K562 (cell line): ENCODE results near the gene DNAJA1. TPM values are rescaled to one million over a fixed set of nuclear protein-coding genes. Genes with fewer than 3 reads are reported as not detected.

Experiments
- C11orf30 ChIP-seq: fragments of 450-650 bp; IDR thresholded peaks from 2 replicates; pipeline ENCODE4 v1.6.1; 2016; ENCODE audit warnings: low read depth, mild to moderate bottlenecking
- GABPA ChIP-seq: fragments of 200-800 bp; sonication (Bioruptor generic); conservative IDR thresholded peaks from 2 replicates; pipeline ENCODE4 v1.6.1; 2016; ENCODE audit warnings: low read depth, missing genetic modification characterization, missing compliant biosample characterization
- JUNB ChIP-seq: fragments of 450-650 bp; formaldehyde crosslinking; conservative IDR thresholded peaks from 2 replicates; pipeline ENCODE4 v1.4.0; 2020; ENCODE audit warnings: mild to moderate bottlenecking
- MBD2 ChIP-seq: sonication (generic); IDR thresholded peaks from 2 replicates; pipeline ENCODE4 v1.6.1; 2016; ENCODE audit warnings: low read depth, borderline replicate concordance
- MTA1 ChIP-seq: fragments of 450-650 bp; IDR thresholded peaks from 2 replicates; pipeline ENCODE4 v1.6.1; 2017; ENCODE audit warnings: borderline replicate concordance
- NR1H2 ChIP-seq: sonication (generic); formaldehyde crosslinking; IDR thresholded peaks from 2 replicates; pipeline ENCODE4 v1.4.0; 2020; ENCODE audit warnings: mild to moderate bottlenecking, missing genetic modification reagents
- PRMT5 ChIP-seq: sonication (generic); formaldehyde crosslinking; IDR thresholded peaks from 2 replicates; pipeline ENCODE4 v1.5.0; 2020; ENCODE audit warnings: missing genetic modification reagents
- RNF2 ChIP-seq: sonication (generic); IDR thresholded peaks from 2 replicates; pipeline ENCODE4 v1.6.1; 2016
- SETDB1 ChIP-seq: IDR thresholded peaks from one replicate; pipeline ENCODE4 v1.6.1; 2012; ENCODE audit warnings: low read length, control low read depth, inconsistent platforms
- TOE1 ChIP-seq, 2 experiments: fragments of 450-650 bp in 1 of 2; sonication (generic) in 1 of 2; formaldehyde crosslinking in 1 of 2; IDR thresholded peaks; 2 replicates each; pipeline versions ENCODE4 v1.7.1 to v1.8.0; 2016 to 2022; ENCODE audit warnings: borderline replicate concordance in 2 of 2, mild to moderate bottlenecking in 2 of 2, antibody characterized with exemption in 1 of 2, inconsistent platforms in 1 of 2, low read depth in 1 of 2, missing genetic modification reagents in 1 of 2, moderate library complexity in 1 of 2
- XRCC5 ChIP-seq: fragments of 200-400 bp; formaldehyde crosslinking; IDR thresholded peaks from 2 replicates; pipeline ENCODE4 v1.6.1; 2017; ENCODE audit warnings: low read depth, mild to moderate bottlenecking, low read length
- ZC3H8 ChIP-seq: fragments of 450-650 bp; IDR thresholded peaks from 2 replicates; pipeline ENCODE4 v1.6.1; 2017
- ZKSCAN3 ChIP-seq: fragments of 250-450 bp; sonication (Bioruptor Pico); IDR thresholded peaks from 2 replicates; pipeline ENCODE4 v1.4.0; 2020
- ZKSCAN8 ChIP-seq: fragments of 200-800 bp; sonication (Bioruptor generic); IDR thresholded peaks from 2 replicates; pipeline ENCODE4 v1.6.1; 2016; ENCODE audit warnings: missing genetic modification characterization, missing compliant biosample characterization
- ZNF140 ChIP-seq: fragments of 250-450 bp; sonication (Bioruptor Pico); IDR thresholded peaks from 2 replicates; pipeline ENCODE4 v1.8.0; 2021; ENCODE audit warnings: moderate library complexity, mild to moderate bottlenecking, inconsistent platforms
- ZNF3 ChIP-seq: fragments of 250-450 bp; sonication (Bioruptor Pico); IDR thresholded peaks from 2 replicates; pipeline ENCODE4 v1.5.0; 2021; ENCODE audit warnings: mild to moderate bottlenecking, moderate library complexity
- polyA plus RNA-seq, 8 experiments: library from polyadenylated mRNA; depleted of rRNA in 4 of 8; stranded (reverse) in 5 of 8; unstranded in 3 of 8; fragments of >200 nt; fragmentation: Nextera tagmentation in 2 of 8; fragmentation: Illumina TruSeq in 1 of 8; extraction: Ambion mirVana in 2 of 8; extraction: Trizol in 1 of 8; gene quantifications; 2 replicates each; pipeline versions ENCODE4 v1.2.1 to v1.2.3, GENCODE V29; 2011 to 2014; ENCODE audit warnings: inconsistent platforms in 1 of 8, missing spikeins in 1 of 8
- total RNA-seq, 7 experiments: library from RNA; depleted of rRNA in 6 of 7; stranded (reverse); fragments of >200 nt in 6 of 7; fragmentation: Illumina TruSeq in 2 of 7; extraction: Trizol in 2 of 7; gene quantifications; 2 replicates each; pipeline versions ENCODE4 v1.2.1 to v1.2.3, GENCODE V29; 2011 to 2021; ENCODE audit warnings: low replicate concordance in 1 of 7
- TF ChIP-seq, protein P1 (sequence below): fragments of 450-650 bp; IDR thresholded peaks from 2 replicates; pipeline ENCODE4 v1.6.1; 2016; ENCODE audit warnings: antibody characterized with exemption
- TF ChIP-seq, protein P2 (sequence below): fragments of 250-450 bp; sonication (Bioruptor Pico); IDR thresholded peaks from 2 replicates; pipeline ENCODE4 v1.5.0; 2021; ENCODE audit warnings: mild to moderate bottlenecking, moderate library complexity

DNAJA1 gene
- total and polyA plus RNA-seq, 9 of the 15 experiments (the other 6 are each of a cell fraction or from before 2014, with no cell fraction given) = 109 to 359 (median 175) TPM

DNA sequence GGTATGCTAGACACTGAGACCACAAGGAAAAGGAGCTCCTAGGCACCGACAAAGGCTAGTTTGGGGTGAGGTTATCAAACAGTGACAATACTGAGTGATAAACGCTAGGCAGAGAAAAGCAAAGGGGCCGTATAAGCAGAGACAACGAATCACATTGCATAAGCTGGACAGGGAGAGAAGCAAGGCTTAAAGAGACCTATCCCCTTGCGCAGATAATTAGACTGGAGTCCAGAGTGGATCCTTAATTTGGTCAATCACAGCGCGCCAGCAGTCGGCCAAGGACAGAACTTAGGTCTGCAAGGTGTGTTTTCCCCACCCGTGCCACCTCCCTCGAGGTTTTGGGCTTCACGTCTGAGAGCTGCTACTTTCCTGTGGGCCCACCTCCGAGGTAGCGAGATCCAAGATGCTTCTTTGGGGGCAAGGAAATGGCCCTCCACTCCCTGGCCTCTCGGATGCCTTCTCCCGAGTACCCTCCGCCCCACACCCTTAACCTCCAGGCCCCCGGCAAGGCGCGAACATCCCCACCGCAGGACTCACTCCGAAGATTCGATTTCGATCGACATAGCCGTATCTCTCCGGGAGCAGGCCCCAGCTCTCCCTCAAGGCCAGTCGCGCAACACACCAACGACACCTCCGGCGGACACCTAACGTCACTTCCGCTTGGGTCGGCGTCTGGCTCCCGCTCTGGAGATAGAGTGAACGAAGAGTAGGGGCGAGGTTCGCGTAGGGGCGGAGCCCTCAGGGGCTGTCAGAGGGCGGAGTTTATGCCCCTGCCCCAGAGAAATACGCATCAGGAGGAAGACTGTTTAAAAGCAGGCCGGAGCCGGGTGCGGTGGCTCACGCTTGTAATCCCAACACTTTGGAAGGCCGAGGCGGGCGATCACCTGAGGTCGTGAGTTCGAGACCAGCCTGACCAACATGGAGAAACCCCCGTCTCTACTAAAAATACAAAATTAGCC lies 51.3 kb downstream of the DNAJA1 start, which contains the start of gene SMU1 (continued):
- TF ChIP-seq MTA1 = peak; percentile 98
- TF ChIP-seq GABPA (tag) = peak; percentile 96
- no peak for TF ChIP-seq JUNB
- TF ChIP-seq ZKSCAN3 (CRISPR knock-in tag) = no peak
- peak; percentile 99 for TF ChIP-seq C11orf30
- TF ChIP-seq ZNF3 (CRISPR knock-in tag) = no peak
- no peak for TF ChIP-seq PRMT5
- TF ChIP-seq RNF2 = peak; percentile 59; the same call in 1 of the 2 replicates
- TF ChIP-seq, protein P1, sequence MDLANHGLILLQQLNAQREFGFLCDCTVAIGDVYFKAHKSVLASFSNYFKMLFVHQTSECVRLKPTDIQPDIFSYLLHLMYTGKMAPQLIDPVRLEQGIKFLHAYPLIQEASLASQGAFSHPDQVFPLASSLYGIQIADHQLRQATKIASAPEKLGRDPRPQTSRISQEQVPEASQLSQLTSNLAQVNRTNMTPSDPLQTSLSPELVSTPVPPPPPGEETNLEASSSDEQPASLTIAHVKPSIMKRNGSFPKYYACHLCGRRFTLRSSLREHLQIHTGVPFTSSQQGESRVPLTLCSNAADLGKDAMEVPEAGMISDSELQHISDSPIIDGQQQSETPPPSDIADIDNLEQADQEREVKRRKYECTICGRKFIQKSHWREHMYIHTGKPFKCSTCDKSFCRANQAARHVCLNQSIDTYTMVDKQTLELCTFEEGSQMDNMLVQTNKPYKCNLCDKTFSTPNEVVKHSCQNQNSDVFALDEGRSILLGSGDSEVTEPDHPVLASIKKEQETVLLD = no peak
- no peak for TF ChIP-seq ZC3H8
- TF ChIP-seq ZNF140 (CRISPR knock-in tag) = no peak
- no peak for TF ChIP-seq ZKSCAN8 (CRISPR knock-in tag)
- no peak for TF ChIP-seq XRCC5
- TF ChIP-seq MBD2 = 0 out of 2 replicates have a peak, but pooled peaks have one; percentile 15
- TF ChIP-seq, protein P2, sequence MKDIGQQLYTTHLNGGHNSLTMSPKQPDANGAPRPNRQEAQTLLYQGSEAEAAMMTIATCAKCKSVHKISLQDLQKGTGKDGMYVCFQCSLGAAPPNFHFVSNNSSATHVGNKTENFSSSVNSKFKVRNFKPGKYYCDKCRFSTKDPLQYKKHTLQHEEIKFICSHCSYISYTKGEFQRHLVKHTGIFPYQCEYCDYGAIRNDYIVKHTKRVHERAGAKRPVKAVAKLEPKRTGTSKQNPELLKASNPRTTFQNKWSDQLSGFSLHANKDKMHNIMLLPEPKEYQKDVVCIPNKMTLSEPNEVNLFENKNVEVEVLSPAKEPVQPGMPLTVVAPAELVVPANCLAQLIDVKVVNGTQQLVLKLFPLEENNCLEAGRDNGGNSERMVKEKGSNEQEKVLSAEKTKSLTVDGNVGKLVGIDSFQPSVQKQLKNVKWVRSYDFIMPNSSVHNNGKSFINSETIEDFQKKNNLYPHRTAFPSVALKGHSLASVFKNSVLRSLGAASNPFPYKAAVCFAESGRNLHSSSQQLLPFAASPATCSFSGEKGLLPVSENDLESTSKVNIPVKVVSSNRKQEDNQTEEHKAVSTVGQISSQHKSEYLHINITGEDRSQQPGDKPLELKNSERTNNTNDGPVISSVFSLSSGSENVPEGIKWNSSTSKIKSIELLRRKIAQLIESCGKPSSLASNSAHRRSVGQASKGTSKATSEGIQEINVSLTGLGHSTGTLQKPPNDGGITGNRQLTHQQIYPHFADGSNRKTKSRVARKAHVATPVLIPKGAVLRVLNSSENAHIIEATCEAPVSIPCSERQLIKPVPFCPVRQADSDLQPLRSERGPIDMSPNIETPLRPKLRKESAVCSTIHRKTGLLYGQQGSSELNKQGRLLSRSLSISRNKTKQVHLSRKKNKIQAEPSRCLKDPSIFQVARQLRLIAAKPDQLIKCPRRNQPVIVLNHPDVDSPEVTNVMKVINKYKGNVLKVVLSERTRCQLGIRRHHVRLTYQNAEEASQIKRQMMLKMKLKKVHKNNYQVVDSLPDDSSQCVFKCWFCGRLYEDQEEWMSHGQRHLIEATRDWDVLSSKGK (CRISPR knock-in tag) = no peak
- no peak for TF ChIP-seq NR1H2 (CRISPR knock-in tag)
- TF ChIP-seq TOE1 (IDR thresholded peaks at IDR 0.05; ENCODE audit: borderline replicate concordance) = no peak; the same call in 1 of the 2 replicates
- no peak for TF ChIP-seq TOE1 (CRISPR knock-in tag; IDR thresholded peaks at IDR 0.05; ENCODE audit: borderline replicate concordance, low read depth)
- TF ChIP-seq SETDB1 = no peak
